Endodermal cell (in vitro differentiated cells): Measurements from ENCODE around the gene NGFR. TPM values are rescaled to one million over a fixed set of nuclear protein-coding genes. Genes with fewer than 3 reads are reported as not detected.

ENCODE experiments used
- DNase-seq: peaks from one replicate; pipeline ENCODE4 v3.0.0-alpha.2; 2017
- H3K27ac ChIP-seq: 2 replicates; pipeline ENCODE4 v1.5.1; 2013; ENCODE audit warnings: mild to moderate bottlenecking, low read depth, low read length, moderate library complexity
- H3K27me3 ChIP-seq: 2 replicates; pipeline ENCODE4 v1.6.1; 2013; ENCODE audit warnings: mild to moderate bottlenecking, low read length, moderate library complexity; ENCODE audit not compliant: insufficient read depth, control insufficient read depth, poor library complexity, severe bottlenecking
- H3K36me3 ChIP-seq: 2 replicates; pipeline ENCODE4 v1.7.0; 2013; ENCODE audit warnings: mild to moderate bottlenecking, low read length, moderate library complexity; ENCODE audit not compliant: control insufficient read depth, insufficient read depth
- H3K4me1 ChIP-seq: one replicate; pipeline ENCODE4 v1.7.0; 2013; ENCODE audit warnings: low read length; ENCODE audit not compliant: control insufficient read depth, insufficient read depth
- H3K4me3 ChIP-seq: 2 replicates; pipeline ENCODE4 v1.5.1; 2013; ENCODE audit warnings: mild to moderate bottlenecking, low read length, moderate library complexity
- H3K9ac ChIP-seq: 2 replicates; pipeline ENCODE4 v1.6.1; 2013; ENCODE audit warnings: mild to moderate bottlenecking, low read length, moderate library complexity; ENCODE audit not compliant: poor library complexity, severe bottlenecking; ENCODE audit errors: extremely low read depth
- H3K9me3 ChIP-seq: 2 replicates; pipeline ENCODE4 v1.6.1; 2013; ENCODE audit warnings: mild to moderate bottlenecking, low read length, moderate library complexity; ENCODE audit not compliant: control insufficient read depth
- H3K27ac Mint-ChIP-seq: 2 replicates; pipeline ENCODE4 v1.8.0; 2020; ENCODE audit warnings: mixed read lengths
- H3K27me3 Mint-ChIP-seq: 2 replicates; pipeline ENCODE4 v1.8.0; 2021; ENCODE audit warnings: mild to moderate bottlenecking, mixed read lengths; ENCODE audit not compliant: insufficient read depth
- H3K36me3 Mint-ChIP-seq: 2 replicates; pipeline ENCODE4 v1.8.0; 2020; ENCODE audit warnings: low read depth, mixed read lengths
- H3K4me1 Mint-ChIP-seq: 2 replicates; pipeline ENCODE4 v1.8.0; 2020; ENCODE audit warnings: mixed read lengths
- H3K4me3 Mint-ChIP-seq: 2 replicates; pipeline ENCODE4 v1.8.0; 2020; ENCODE audit warnings: mild to moderate bottlenecking, moderate library complexity, mixed read lengths
- H3K9me3 Mint-ChIP-seq: 2 replicates; pipeline ENCODE4 v1.8.0; 2020; ENCODE audit warnings: mild to moderate bottlenecking, mixed read lengths
- CTCF ChIP-seq: fragments of 200-600 bp; sonication (generic); conservative IDR thresholded peaks from 2 replicates; pipeline ENCODE4 v1.5.0; 2021; ENCODE audit warnings: antibody characterized with exemption, mild to moderate bottlenecking
- WGBS, 2 experiments: methylation state at CpG; one replicate each; pipeline versions ENCODE4 v1.1.5 to v1.1.7; 2013; ENCODE audit warnings: missing lambda C conversion rate in 2 of 2, mixed read lengths in 1 of 2; ENCODE audit not compliant: insufficient coverage in 1 of 2, insufficient read length in 1 of 2; 5-methylcytosine and 5-hydroxymethylcytosine counted together
- total RNA-seq, 2 donors: library from RNA; stranded (reverse); fragmentation: NEBNext Ultra II Directional in 1 of 2; extraction: Animal tissue kit (Norgen Biotek cat#: 25700) in 1 of 2; gene quantifications; 2 replicates in 1 of 2; 3 replicates in 1 of 2; pipeline ENCODE4 v1.2.1, GENCODE V29; 2021

NGFR gene
- total RNA-seq, 2 donors from 2014 or later: 1.3 to 1.6 TPM

- Mint-ChIP-seq H3K27ac (no peak overlapping the region), H3K36me3 (no peaks in the 10 kb centered on the region), H3K4me3 (peak overlapping the region; percentile 53), H3K9me3 (no peaks in the 10 kb centered on the region), H3K27me3 (peaks cover 80% of the 10 kb centered on the region), H3K4me1 (peaks cover 12% of the 10 kb centered on the region)
- peak; percentile 94 for DNase-seq
- H3K27ac ChIP-seq: no peak overlapping the region
- H3K4me3 ChIP-seq: peak overlapping the region; percentile 70
- no peak overlapping the region for H3K9ac ChIP-seq
- 1 to 2% methylated on average over 37 to 75 of the region's 75 CpGs for WGBS, 2 experiments
- peaks cover 65% of the 10 kb centered on the region for H3K27me3 ChIP-seq
- peaks cover 5% of the 10 kb centered on the region for H3K4me1 ChIP-seq
- TF ChIP-seq CTCF: no peak
- H3K36me3 ChIP-seq: no peaks in the 10 kb centered on the region
- H3K9me3 ChIP-seq: no peaks in the 10 kb centered on the region
Measured at GRCh38 chr17:49497148-49498028, 2.3 kb downstream of the NGFR start.

- Histone ChIP-seq H3K4me3 (peak overlapping the region; percentile 70), H3K27me3 (peaks cover 60% of the 10 kb centered on the region), H3K9me3 (no peaks in the 10 kb centered on the region), H3K4me1 (peaks cover 5% of the 10 kb centered on the region), H3K27ac (no peak overlapping the region), H3K36me3 (no peaks in the 10 kb centered on the region), H3K9ac (no peak overlapping the region)
- Mint-ChIP-seq H3K4me1 (peaks cover 12% of the 10 kb centered on the region), H3K27ac (no peak overlapping the region), H3K9me3 (no peaks in the 10 kb centered on the region), H3K36me3 (no peaks in the 10 kb centered on the region), H3K4me3 (peak overlapping the region; percentile 53), H3K27me3 (peaks cover 75% of the 10 kb centered on the region)
- 26 to 29% methylated on average over 9 to 12 of the region's 12 CpGs for WGBS, 2 experiments
- peak; percentile 88 for DNase-seq
- TF ChIP-seq CTCF: peak; percentile 69
Measured at GRCh38 chr17:49498029-49498615, 3.0 kb downstream of the NGFR start.

- Histone ChIP-seq H3K9ac (no peak overlapping the region), H3K27me3 (peaks cover 28% of the 10 kb centered on the region), H3K4me1 (peaks cover 5% of the 10 kb centered on the region), H3K36me3 (no peaks in the 10 kb centered on the region), H3K9me3 (no peaks in the 10 kb centered on the region), H3K4me3 (no peak overlapping the region), H3K27ac (no peak overlapping the region)
- DNase-seq: no peak
- Mint-ChIP-seq H3K4me1 (peaks cover 12% of the 10 kb centered on the region), H3K4me3 (no peak overlapping the region), H3K9me3 (no peaks in the 10 kb centered on the region), H3K27ac (no peak overlapping the region), H3K27me3 (peaks cover 67% of the 10 kb centered on the region), H3K36me3 (no peaks in the 10 kb centered on the region)
- no peak for TF ChIP-seq CTCF
- WGBS, 2 experiments: 76 to 95% methylated on average over 2 to 3 of the region's 3 CpGs
Measured at GRCh38 chr17:49501496-49501895, 6.4 kb downstream of the NGFR start.
